ENCODE measurements around the gene FAF1.

DNA sequence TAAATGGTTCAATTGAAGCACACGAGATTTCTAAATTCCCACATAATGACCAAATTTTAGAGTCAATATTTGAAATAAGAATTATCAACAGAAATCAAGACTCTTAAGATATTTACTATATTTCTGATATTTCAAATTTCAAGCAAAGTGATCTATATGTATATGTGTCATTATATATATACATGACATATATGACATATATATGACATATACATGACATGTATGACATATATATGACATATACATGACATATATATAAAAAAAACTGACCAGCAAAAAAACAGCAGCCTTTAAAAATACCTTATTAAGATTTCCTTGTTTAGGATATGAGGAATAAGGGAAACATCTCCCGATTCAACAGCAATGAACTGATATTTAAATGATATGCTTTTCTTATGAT lies 266.2 kb downstream of the FAF1 start:
- TF ChIP-seq, protein P1, sequence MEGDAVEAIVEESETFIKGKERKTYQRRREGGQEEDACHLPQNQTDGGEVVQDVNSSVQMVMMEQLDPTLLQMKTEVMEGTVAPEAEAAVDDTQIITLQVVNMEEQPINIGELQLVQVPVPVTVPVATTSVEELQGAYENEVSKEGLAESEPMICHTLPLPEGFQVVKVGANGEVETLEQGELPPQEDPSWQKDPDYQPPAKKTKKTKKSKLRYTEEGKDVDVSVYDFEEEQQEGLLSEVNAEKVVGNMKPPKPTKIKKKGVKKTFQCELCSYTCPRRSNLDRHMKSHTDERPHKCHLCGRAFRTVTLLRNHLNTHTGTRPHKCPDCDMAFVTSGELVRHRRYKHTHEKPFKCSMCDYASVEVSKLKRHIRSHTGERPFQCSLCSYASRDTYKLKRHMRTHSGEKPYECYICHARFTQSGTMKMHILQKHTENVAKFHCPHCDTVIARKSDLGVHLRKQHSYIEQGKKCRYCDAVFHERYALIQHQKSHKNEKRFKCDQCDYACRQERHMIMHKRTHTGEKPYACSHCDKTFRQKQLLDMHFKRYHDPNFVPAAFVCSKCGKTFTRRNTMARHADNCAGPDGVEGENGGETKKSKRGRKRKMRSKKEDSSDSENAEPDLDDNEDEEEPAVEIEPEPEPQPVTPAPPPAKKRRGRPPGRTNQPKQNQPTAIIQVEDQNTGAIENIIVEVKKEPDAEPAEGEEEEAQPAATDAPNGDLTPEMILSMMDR (IDR thresholded peaks at IDR 0.05): no peak
- TF ChIP-seq POLR2A (IDR thresholded peaks at IDR 0.05; ENCODE audit: low read depth) (no peak), EP300 (IDR thresholded peaks at IDR 0.05) (no peak)

Measured in esophagus muscularis mucosa (tissue), 4 donors.